GM18517 (cell line): ENCODE data around the gene TMEM190.
"Not testable (repeated sequence)": the region's sequence is repeated elsewhere in the genome, so short reads cannot be mapped to it uniquely, and the experiment has no call there.

Experiments used
- ATAC-seq: cut with Tn5 transposase; IDR thresholded peaks from one replicate; pipeline ENCODE4 v1.9.1; 2021; ENCODE audit warnings: mild to moderate bottlenecking, moderate library complexity; ENCODE audit not compliant: unreplicated experiment

Gene TMEM190

GRCh38 chr19:55389386-55390317 lies 13.0 kb downstream of the TMEM190 start:
- no peak for ATAC-seq

- ATAC-seq: no peak
Measured at GRCh38 chr19:55390461-55390880, 13.8 kb downstream of the TMEM190 start.

- no peak for ATAC-seq
Measured at GRCh38 chr19:55391191-55391670, 14.6 kb downstream of the TMEM190 start.

DNA sequence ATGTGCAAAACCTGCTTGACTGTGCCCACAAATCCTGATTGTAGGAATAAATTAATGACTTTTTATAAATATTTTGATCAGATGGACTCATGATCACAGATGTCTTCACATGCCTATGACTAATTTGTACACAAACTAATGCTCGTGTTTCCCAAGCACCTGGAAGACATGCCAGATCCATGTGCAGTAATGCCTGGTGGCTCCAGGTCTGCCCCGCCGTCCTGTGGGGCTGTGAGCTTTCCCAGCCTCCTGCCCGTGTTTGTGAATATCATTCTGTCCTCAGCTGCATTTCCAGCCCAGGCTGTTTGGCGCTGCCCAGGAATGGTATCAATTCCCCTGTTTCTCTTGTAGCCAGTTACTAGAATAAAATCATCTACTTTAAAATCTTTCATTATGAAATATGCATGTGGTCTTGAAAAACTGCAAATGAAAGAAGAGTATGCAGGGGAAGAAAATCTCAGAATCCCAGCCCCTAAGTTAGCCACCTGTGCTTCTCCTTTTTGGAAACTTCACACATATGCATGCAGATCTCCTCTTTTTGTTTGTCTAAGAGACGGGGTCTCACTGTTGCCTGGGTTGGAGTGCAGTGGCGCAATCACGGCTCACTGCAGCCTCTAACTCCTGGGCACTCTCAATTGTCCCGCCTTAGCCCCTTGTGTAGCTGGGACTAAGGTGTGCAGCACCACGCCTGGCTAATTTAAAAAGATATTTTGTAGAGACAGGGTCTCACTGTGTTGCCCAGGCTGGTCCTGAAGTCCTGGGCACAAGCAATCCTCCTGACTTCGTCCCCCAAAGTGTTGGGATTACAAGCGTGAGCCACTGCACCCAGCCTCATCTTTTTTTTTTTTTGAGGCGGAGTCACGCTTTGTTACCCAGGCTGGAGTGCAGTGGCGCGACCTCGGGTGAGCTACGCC lies 15.3 kb downstream of the TMEM190 start:
- no peak for ATAC-seq

DNA sequence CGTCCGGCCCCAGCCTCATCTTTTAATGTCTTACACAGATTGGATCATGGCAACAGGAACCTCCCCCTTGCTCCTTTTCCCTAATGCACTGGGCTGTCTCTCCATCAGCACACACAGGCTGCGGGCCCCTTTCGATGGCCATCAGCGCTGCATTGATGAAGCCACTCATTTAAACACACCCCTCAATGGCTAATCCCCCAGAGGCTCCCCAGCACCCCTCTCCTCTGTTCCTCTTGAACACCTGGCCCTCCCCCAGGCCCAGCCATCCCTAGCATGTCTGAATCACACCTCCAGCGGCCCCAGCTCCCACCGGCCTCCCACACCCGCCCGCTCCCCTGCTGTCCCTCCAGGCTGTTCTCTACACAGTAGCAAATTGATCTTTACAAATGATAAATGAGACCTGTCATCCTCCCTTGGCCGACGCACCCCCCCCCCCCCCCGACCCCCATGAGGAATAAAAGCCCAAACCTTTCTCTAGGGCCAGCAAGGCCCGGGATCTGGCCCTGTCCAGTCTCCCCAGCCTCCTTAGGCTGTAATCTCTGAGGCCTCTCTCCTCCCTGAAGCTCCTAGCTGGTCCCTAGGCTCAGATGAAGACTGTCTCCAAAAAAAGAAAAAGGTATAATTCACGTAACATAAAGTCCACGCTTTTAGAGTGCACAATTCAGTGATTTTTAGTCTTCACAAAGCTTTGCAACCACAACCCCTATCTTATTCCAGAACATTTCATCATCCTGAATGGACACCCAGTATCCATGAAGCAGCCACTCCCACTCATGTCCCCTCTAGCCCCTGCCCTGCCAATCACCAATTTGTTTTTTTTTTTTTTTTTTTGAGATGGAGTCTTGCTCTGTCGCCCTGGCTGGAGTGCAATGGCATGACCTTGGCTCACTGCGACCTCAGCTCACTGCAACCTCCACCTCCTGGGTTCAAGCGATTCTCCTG lies 16.5 kb downstream of the TMEM190 start:
- no peak for ATAC-seq

GRCh38 chr19:55398200-55398925 lies 21.7 kb downstream of the TMEM190 start:
- ATAC-seq: no peak

DNA sequence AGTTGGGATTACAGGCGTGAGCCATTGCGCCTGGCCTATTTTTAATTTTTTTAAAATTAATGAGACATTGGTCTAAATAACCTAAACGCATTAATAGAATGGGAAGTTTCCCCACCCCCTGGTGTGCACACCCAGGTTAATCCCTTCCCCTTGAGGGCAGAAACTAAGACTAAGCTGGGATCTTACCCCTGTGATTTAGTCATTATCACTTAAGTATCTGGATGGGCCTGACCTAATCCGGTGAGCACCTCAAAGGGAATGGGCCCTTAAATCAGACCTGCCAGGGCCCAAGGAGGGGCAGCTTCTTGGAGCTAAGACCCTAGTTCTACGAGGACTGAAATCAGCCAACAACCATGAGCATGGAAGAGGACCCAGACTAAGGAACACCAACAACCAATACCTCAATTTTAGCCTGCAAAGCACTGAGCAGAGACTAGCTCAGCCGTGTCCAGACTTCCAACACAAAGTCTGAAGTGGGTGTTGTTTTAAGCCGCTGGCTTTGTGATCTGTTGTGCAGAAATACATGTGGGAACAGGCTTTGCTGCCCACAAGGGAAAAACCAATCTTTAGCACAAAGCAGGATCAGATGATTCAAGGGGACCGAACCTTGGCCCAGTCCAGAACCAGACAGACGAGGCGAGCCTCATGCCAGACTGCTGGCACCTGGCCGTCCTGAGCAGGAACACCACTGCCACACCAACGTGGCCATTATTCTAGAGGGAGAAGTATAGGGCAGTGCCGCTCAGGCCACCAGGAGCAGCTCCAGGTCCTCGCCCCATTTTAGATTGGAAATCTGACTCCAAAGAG lies 23.9 kb downstream of the TMEM190 start:
- ATAC-seq: no peak

- ATAC-seq: not testable (repeated sequence)
Measured at GRCh38 chr19:55401390-55401789, 24.8 kb downstream of the TMEM190 start.

DNA sequence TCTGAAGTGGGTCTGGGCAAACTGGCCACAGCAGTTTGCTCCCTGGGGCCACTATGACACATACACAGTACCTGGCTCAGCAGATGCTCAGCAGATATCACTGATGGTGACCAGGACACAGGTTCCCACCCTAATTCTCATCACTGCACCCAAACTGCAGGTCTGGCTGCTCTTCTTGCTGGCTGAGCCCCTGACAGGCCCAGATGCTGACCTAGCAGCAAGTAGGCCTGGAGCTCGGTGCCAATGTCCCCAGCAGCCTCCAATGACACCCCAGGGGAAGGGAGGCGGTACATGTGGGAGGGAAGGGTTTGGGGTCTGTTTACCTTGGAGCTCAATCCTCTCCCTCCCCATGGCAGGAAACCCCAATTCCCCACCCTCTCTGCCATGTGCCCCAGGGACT lies 25.9 kb downstream of the TMEM190 start:
- ATAC-seq: no peak

GRCh38 chr19:55405638-55406037 lies 29.0 kb downstream of the TMEM190 start:
- ATAC-seq: no peak

DNA sequence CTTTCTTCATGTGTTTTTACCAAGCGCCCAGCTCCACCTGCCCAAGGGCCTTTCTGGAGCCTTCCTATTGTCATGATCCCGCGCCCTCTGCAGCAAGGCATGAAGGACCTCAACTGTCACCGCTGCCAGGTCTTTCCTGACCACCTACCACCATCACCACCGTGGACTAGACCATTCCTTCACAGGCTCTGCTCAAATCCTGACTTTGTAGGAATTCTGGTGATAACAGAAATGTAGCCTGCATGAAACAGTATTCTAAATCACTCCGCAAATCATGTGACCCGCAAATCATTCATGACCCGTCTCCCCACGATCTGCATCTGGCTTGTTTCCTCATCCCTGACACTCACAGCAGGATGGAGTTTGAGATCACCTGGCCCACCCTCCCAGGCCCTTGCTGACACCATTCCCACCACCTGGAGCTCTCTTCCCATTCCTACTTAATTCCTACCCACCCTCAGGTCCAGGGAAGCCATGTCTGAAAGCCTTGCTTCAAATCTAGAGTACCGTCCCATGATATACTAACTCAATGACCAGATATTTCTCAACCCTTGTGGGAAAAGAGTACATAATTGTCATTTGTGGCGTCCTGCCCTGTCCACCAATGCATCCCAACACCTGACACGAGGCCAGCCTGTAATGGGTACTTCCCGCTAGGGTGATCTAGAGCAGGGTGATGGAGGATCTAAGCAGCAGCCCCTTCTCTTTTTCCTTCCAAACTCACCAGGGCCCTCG lies 29.6 kb downstream of the TMEM190 start:
- ATAC-seq: no peak

- ATAC-seq: peak; percentile 26
Measured at GRCh38 chr19:55406826-55407549, 30.4 kb downstream of the TMEM190 start.

DNA sequence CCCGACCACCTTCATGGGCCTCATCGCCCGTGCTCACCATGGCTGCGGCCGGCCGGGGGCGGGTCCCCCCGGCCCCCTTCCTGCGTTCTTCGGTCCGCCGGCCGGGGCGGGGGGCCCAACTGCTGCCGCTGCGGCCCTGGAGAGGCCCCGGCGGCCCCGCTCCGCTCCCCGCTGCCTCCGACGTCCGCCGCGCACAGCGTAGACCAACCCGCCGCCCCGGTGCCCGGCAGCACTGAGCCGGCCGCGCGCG lies 30.8 kb downstream of the TMEM190 start, which contains the start of gene UBE2S:
TSS of gene UBE2S (minus strand) at position 239 of the 250 bp plus-strand sequence. CDS start at position 40, 199 bp downstream.
- not testable (repeated sequence) for ATAC-seq

DNA sequence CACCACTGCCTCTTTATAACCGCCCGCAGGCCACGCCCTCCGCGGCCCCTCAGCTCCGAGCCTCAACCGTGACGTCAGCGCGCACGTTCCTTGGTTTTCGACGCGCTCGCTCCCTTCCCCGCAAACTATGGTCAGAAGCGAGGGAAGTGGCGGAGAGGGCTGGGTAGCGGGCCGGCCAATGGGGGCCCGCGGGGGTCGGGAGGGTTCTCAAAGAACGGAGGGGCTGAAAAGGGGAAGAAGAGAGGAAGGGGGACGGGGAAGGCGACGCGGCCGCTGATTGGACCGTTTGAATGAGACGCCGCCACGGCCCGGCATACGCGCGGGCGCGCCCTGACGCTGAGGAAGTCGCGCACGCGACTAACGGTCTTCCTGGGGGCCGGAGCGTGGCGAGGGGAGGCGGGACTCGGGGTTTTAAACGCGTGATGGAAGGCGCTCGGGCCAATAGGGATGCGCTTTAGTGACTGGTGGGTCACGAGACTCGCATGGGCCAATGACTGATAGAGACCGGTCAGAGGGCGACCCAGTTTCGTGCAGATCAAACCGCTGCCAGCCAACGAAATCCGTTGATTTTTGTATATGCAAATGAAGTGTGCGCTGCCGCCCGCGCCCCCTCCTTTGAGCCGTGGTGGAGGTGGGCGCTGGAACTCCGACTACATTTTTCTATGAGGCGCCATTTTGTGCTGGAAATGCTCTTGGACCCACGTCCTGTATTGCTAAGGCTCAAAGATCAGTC lies 31.3 kb downstream of the TMEM190 start:
- peak; percentile 84 for ATAC-seq

DNA sequence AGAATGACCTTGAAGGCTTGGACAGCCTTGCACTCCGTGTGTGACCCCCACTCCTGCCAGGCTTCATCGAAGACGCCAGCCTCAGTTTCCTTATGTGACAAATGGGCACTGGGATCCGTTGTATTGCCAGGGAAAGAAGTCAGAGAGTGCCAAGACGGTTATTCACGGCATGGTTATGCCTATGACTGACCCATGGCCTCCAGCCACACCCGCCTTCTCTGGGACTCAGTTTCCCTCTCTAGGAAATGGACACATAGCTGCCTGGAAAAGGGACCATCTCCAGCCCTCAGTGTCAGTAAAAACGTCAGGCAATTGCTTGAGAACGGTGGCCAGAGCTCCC lies 31.9 kb downstream of the TMEM190 start:
- ATAC-seq: no peak

- ATAC-seq: not testable (repeated sequence)
Measured at GRCh38 chr19:55409179-55409578, 32.6 kb downstream of the TMEM190 start.

- ATAC-seq: no peak
Measured at GRCh38 chr19:55410168-55410567, 33.5 kb downstream of the TMEM190 start.
